AG09309 (cell line): Measurements from ENCODE around the gene HOXD1.

Experiments
- DNase-seq: peaks from one replicate; pipeline ENCODE4 v3.0.0-alpha.2; 2010; ENCODE audit warnings: low read depth
- H3K4me3 ChIP-seq: 2 replicates; pipeline ENCODE4 v1.5.1; 2011; ENCODE audit warnings: mild to moderate bottlenecking, low read depth, low read length, moderate library complexity; ENCODE audit not compliant: control insufficient read depth
- CTCF ChIP-seq: IDR thresholded peaks from 2 replicates; pipeline ENCODE4 v1.5.1; 2011; ENCODE audit warnings: mild to moderate bottlenecking, low read depth, low read length, inconsistent platforms; ENCODE audit not compliant: insufficient read depth, control insufficient read depth; ENCODE audit errors: missing control alignments

HOXD1 gene

DNA sequence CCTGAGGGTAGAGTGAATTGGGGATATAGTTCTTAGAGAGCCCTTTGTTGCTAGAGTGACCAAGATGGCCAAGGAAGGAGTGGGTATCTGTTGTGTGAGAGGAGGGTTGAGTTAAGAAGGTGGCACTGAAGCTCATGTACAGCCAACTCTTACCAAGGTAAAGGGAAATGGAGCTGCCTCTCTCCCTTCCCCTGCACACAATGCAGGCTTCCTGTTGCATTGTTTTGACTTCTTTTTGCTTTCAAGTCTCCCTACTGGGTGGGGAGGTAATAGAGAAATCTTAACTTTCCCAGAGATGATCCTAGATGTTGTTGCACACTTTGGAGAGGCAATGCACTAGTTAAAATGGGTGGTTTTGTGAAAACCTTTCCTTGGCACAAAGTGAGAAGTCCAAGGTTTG is 23.8 kb downstream of the HOXD1 start:
- no peak overlapping the region for H3K4me3 ChIP-seq
- TF ChIP-seq CTCF: no peak
- no peak for DNase-seq

DNA sequence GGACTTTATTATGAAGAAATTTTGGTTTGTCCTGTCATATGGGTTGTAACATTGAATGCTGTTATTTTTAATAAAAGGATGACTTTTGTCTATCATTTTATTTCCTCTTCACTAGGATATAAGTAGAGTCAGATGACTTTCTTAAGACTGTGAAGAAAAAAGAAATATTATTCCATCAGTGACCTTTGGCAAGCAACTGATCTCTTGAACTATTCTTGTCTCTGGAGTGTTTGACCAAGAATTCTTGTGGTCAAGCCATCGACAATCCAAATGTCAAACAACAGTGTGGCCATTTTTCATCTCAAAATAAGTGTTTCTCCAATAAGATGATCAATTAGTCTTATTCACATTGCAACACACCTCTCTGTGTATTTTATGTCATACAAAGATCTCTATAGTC is 24.9 kb downstream of the HOXD1 start:
- no peak for TF ChIP-seq CTCF
- no peak overlapping the region for H3K4me3 ChIP-seq
- DNase-seq: no peak

DNA sequence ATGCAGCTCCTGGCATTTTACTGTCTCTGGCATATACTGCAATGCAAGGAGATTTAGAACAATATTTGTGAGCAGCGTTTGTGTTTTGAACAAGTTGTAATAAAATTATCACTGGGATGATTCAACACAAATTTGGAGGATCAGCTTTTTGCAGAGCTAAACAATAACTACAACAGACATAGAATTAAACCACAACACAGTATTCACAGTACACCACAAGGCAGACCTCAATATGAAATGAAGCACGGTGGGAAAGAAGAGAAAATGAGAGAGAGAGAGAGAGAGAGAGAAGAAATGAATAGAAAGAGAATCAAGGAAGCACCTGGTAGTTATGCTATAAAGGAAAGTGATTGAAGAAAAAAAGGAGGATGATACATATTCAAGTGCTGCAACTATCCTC is 39.4 kb downstream of the HOXD1 start:
- no peak for TF ChIP-seq CTCF
- no peak overlapping the region for H3K4me3 ChIP-seq
- no peak for DNase-seq

DNA sequence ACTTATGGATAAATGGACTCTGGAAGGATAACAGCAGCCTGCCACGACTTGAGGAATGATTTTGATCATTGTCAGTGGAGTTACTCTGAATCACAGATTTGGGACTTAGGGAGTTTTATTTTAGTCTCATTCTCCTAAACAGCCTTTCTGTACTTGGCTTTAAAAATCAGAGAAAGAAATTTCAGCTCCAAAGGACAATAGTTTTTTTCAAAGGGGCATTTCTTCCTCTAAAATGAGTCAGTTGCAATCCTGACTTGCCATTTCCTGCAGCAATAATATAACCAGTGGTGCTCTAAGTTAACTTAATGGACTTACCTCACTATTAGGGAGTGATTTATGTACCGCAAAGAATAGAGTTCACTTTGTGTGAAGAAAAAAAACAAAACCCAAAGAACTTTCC is 45.7 kb downstream of the HOXD1 start:
- DNase-seq: no peak
- no peak for TF ChIP-seq CTCF

GRCh38 chr2:176234940-176235339 is 46.5 kb downstream of the HOXD1 start:
- no peak for TF ChIP-seq CTCF
- DNase-seq: no peak
- no peak overlapping the region for H3K4me3 ChIP-seq

More for the DNA sequence above, 45.7 kb downstream of the HOXD1 start:
- no peak overlapping the region for H3K4me3 ChIP-seq

GRCh38 chr2:176237456-176237855 is 49.0 kb downstream of the HOXD1 start:
- no peak for DNase-seq
- no peak overlapping the region for H3K4me3 ChIP-seq
- TF ChIP-seq CTCF: no peak

DNA sequence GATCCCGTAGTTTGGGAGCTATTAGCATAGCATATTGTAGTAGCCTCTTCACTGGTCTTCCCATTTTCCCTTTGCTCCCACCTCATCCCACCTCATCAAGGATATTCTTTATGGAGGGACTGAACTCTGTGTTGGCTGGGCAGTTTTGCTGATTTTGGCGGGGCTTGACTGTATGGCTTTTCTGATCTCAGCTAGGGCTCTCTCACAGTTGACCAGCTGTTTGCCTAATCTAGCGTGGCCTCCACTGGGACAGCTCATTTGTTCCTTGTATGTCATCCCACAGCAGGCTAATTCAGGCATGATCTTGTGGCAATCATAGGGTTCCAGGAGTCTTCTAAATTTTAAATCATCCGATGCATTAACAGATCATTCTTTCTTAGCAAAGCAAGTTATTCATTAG is 50.6 kb downstream of the HOXD1 start:
- H3K4me3 ChIP-seq: no peak overlapping the region
- no peak for DNase-seq
- no peak for TF ChIP-seq CTCF
